Activated naive CD4-positive, alpha-beta T cell treated with anti-CD3 and anti-CD28 coated beads, Interleukin-2, amount 50 U/mL, for 72 hours (primary cell): ENCODE results near the gene HMGN4. TPM values are rescaled to one million over a fixed set of nuclear protein-coding genes. Genes with fewer than 3 reads are reported as not detected.
A peak's percentile ranks its signal among the peaks of the same experiment; 100 is the strongest.
"Not testable (repeated sequence)": the region's sequence is repeated elsewhere in the genome, so short reads cannot be mapped to it uniquely, and the experiment has no call there.

Experiments
- ATAC-seq, 2 donors: fragments of 150-1000 bp; cut with Tn5 transposase; 2 replicates each; pipeline ENCODE4 v1.10.0; 2021; ENCODE audit warnings: mild to moderate bottlenecking in 2 of 2, moderate library complexity in 2 of 2
- DNase-seq, 2 donors: peaks; one replicate each; pipeline ENCODE4 v3.0.0; 2021 to 2022; ENCODE audit warnings: low spot score in 2 of 2
- H3K27ac Mint-ChIP-seq, 2 donors: one replicate each; pipeline ENCODE4 v1.8.0; 2022; ENCODE audit warnings: mild to moderate bottlenecking in 2 of 2, mixed read lengths in 2 of 2
- H3K36me3 Mint-ChIP-seq, 2 donors: one replicate each; pipeline ENCODE4 v1.8.0; 2022; ENCODE audit warnings: mixed read lengths in 2 of 2
- H3K9me3 Mint-ChIP-seq, 2 donors: one replicate each; pipeline ENCODE4 v1.8.0; 2022; ENCODE audit warnings: mixed read lengths in 2 of 2
- total RNA-seq, 2 donors: library from RNA; stranded (reverse); gene quantifications; one replicate each; pipeline ENCODE4 v1.2.3, GENCODE V29; 2022

HMGN4 gene
- total RNA-seq = 10 to 100 TPM; 87.0 to 98.0 TPM

DNA sequence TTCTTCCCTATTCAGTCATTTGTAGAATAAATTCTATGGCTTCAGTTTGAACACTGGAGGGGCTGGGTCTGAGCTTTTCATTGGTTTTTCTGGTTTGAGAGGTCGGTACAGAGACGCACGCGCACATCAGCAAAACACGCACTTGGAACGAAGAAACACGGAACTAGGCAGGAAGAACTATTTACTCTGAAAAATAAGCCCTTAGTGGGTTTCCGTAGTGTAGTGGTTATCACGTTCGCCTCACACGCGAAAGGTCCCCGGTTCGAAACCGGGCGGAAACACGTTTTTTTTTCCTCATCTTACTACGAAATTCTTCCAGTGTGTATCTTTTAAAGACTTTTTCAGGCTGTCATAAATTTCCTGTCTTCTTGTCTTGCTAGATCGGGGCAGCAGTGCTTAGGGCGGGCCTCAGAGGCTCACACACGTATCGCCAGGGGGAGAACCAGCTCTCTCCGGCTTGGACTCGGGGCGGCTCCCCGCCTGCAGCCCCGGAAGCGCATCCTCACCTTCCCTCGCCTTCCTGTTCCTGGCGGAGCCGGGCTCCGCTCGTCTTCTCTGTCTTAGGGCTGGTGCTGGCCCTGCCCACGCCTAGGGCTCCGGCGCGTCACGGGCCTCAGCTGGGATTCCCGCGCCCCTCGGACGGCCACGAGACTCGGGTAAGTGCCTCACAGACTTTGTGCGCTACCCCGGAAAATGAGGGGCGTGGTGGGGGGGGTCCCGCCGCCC, at the start of gene HMGN4:
HMGN4 (plus strand) TSS at position 521 of the 726 bp plus-strand sequence. CDS start 6,841 bp downstream, outside the sequence.
- ATAC-seq (peak; percentile 71 to 74), DNase-seq (peak; percentile 76 to 88)
- peak within 1 kb of the TSS; percentile 96 to 98 for H3K27ac Mint-ChIP-seq
- H3K9me3 Mint-ChIP-seq = no peaks in the 10 kb centered on the region
- peaks cover 31 to 35% of the 10 kb centered on the region in 2 donors for H3K36me3 Mint-ChIP-seq

DNA sequence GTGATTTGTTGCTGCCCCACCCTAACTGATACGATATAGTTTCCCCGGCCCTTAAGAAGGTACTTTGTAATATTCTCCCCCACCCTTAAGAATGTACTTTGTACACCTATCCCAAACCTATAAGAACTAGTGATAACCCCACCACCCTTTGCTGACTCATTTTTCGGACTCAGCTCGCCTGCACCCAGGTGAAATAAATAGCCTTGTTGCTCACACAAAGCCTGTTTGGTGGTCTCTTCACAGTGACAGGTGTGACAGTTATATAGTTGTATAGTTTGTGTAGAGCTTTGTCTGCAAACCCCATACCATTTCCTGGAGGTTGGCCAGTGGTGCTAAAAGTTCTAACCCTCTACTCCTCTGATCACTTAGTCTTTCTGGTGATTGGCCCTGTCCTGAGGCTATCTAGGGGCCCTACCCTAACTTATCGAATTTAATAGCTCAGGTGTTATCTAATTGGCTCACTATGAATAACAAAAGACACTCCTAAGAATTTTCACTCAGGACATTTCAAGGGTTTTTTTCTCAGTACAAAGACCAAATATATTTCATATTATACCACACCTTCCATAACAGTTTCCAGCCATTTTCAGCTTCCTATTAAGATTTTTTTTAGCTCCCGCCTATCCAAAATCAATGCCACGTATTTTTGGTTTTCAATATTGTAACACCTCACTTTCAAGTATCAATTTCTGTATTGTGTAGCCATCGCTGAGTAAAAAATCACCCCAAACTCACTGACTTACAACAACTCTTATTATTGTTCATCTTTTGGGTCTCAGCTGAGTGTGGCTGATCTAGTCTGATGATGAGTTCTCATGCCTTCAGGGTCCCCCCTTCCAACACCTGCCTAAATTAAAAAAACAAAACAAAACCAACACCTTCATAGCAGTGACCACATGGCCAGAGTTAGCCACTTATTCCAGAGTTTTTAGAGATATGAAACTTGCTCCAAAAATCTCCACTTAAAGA, 47.9 kb upstream of the HMGN4 start:
- Mint-ChIP-seq H3K27ac (peak overlapping the region in 1 of 2 donors; percentile 1), H3K9me3 (peaks cover 6 to 9% of the 10 kb centered on the region in 2 donors), H3K36me3 (peaks cover 9% of the 10 kb centered on the region in 2 donors)
- ATAC-seq (peak in 1 of 2 donors; percentile 68), DNase-seq (no peak)

DNA sequence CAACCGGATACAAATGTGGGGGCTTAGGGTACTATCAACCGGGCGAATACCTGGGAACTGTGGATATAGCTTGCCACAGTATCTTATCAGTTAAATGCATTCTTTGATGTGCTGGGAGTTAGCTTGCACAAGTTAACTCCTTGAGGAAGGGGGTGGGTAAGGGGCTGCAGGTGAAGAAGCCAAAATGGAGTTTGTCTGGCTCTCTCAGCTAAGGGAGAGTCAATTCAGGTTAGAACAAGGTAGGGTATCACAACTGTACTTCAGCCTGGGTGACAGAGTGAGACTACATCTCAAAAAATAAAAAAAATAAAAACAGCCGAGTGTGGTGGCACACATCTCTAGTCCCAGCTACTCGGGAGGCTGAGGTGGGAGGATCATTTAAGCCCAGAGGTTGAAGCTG, 46.6 kb upstream of the HMGN4 start:
- Mint-ChIP-seq H3K36me3 (peaks cover 9% of the 10 kb centered on the region in 2 donors), H3K9me3 (peaks cover 6 to 8% of the 10 kb centered on the region in 2 donors), H3K27ac (no peak overlapping the region)
- DNase-seq = no peak
- ATAC-seq = no peak

DNA sequence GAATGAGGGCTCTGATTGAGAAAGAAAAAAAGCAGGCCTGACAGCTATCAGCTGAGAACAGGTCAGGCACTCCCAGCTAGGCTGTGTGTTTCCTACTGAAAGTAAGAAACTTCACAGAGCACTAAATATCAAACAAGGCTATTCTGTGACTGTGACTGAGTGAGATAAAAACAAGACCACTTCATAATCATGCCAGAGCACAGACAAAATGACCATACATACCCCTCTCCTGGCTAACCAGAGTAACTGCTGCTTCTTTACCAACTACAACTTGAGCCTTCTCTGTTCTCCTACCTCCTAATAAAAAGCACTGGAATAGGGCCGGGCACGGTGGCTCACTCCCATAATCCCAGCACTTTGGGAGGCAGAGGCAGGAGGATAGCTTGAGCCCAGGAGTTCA, 44.9 kb upstream of the HMGN4 start:
- H3K27ac Mint-ChIP-seq = peak overlapping the region in 1 of 2 donors; percentile 63
- no peaks in the 10 kb centered on the region for H3K36me3 Mint-ChIP-seq
- no peaks in the 10 kb centered on the region for H3K9me3 Mint-ChIP-seq
- ATAC-seq (peak; percentile 37 to 61), DNase-seq (no peak)

DNA sequence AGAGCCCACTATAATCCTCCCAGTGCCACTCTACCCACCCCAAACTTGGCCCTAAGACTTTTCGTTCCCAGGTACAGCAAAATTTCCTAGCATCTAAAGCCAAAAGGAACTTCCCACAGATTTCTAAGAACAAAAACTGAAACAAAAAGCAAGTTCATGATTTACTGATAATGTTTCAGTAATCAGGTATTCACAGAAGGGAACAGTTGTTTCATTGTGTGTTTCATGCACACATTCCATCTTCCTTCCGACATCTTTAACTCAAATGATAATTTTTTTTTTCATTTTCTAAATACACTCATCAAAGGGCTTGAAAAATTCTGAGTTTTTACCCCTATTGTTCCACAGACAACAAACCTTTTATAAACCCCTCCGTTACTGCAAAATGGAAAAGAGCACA, 44.0 kb upstream of the HMGN4 start:
- no peaks in the 10 kb centered on the region for H3K36me3 Mint-ChIP-seq
- H3K9me3 Mint-ChIP-seq = no peaks in the 10 kb centered on the region
- H3K27ac Mint-ChIP-seq = peak overlapping the region; percentile 41 to 63
- DNase-seq (no peak), ATAC-seq (no peak)

GRCh38 chr6:26495281-26495680, 42.9 kb upstream of the HMGN4 start:
- H3K9me3 Mint-ChIP-seq = no peaks in the 10 kb centered on the region
- DNase-seq (no peak), ATAC-seq (no peak)
- no peaks in the 10 kb centered on the region for H3K36me3 Mint-ChIP-seq
- H3K27ac Mint-ChIP-seq = no peak overlapping the region

DNA sequence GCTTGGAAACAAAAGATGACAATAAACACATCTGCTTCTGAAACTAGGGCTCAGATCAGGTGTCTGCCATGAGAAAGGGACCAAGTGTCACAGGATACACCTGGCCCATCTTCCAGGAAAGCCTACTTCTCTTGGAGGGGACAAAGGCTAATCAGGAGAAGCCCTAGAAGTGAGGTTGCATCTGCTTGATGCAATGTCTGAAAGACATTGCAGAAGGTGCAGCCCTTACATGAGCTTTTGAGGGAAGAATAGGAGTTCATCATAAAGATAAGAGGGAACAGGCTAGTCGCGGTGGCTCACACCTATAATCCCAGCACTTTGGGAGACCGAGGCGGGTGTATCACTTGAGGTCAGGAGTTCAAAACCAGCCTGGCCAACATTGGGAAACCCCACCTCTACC, 40.6 kb upstream of the HMGN4 start:
- Mint-ChIP-seq H3K36me3 (peaks cover 4 to 8% of the 10 kb centered on the region in 2 donors), H3K27ac (no peak overlapping the region), H3K9me3 (no peaks in the 10 kb centered on the region)
- no peak for ATAC-seq
- no peak for DNase-seq

DNA sequence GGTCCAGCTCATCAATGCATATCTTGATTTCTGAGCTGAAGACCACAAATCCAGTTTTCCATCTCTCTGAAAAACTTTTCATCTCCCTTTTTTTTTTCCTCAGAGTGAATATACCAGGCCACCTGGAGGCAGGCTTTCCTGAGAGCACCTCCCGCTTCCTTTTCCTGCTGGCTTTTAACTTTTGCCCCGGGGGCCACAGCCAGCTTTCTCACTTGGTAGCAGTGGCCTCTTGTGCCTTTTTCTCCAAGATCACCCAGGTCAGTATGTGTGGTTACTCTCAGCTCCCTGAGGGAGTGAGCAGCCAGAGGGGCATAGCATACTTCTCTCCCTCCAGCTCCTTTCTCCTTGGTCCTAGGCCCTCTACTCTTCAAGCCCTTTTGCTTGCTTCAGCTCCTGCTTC, 38.1 kb upstream of the HMGN4 start, which contains the start of gene BTN1A1:
BTN1A1 (plus strand) TSS at position 202 of the 400 bp plus-strand sequence. CDS start 984 bp downstream, outside the sequence.
- Mint-ChIP-seq H3K36me3 (peaks cover 4 to 8% of the 10 kb centered on the region in 2 donors), H3K27ac (no peak within 1 kb of the TSS)
- ATAC-seq = no peak

DNA sequence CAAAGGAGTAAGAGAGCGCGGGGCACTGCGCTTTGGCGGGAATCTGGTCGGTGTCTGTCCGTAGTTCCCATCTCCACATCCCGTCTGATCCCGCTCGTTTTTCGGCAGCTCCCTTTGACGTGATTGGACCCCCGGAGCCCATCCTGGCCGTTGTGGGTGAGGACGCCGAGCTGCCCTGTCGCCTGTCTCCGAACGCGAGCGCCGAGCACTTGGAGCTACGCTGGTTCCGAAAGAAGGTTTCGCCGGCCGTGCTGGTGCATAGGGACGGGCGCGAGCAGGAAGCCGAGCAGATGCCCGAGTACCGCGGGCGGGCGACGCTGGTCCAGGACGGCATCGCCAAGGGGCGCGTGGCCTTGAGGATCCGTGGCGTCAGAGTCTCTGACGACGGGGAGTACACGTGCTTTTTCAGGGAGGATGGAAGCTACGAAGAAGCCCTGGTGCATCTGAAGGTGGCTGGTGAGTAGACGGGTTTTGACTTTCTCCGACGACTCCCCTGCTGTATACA, 36.6 kb upstream of the HMGN4 start:
- ATAC-seq (peak; percentile 68 to 82), DNase-seq (peak in 1 of 2 donors; percentile 37)
- Mint-ChIP-seq H3K36me3 (peaks cover 4 to 8% of the 10 kb centered on the region in 2 donors), H3K27ac (no peak overlapping the region), H3K9me3 (no peaks in the 10 kb centered on the region)

More for the DNA sequence above, 38.1 kb upstream of the HMGN4 start, which contains the start of gene BTN1A1:
- H3K9me3 Mint-ChIP-seq = no peaks in the 10 kb centered on the region
- no peak for DNase-seq

GRCh38 chr6:26502165-26502564, 36.0 kb upstream of the HMGN4 start:
- no peak for DNase-seq
- Mint-ChIP-seq H3K36me3 (peaks cover 4 to 8% of the 10 kb centered on the region in 2 donors), H3K27ac (no peak overlapping the region), H3K9me3 (no peaks in the 10 kb centered on the region)
- no peak for ATAC-seq

- Mint-ChIP-seq H3K36me3 (peaks cover 4 to 8% of the 10 kb centered on the region in 2 donors), H3K9me3 (no peaks in the 10 kb centered on the region), H3K27ac (no peak overlapping the region)
- ATAC-seq = no peak
- DNase-seq = no peak
Measured at GRCh38 chr6:26502626-26503025, 35.5 kb upstream of the HMGN4 start.

DNA sequence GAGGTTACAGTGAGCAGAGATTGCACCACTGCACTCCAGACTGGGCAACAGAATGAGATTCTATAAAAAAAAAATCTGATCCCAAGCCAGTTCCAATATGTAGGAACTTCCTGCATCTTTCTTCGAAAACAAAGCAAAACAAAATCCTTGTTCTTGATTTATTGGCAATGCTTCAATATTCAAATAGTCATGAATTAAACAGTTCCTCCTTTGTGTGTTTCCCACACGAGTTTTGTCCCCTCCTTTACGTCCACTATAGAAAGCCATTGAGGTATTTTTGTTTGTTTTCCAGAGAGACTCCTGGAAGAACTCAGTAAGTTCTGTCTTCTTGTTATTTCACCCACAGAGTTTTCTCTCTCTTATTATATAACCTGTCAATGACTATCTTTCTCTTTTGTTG, 30.5 kb upstream of the HMGN4 start:
- H3K9me3 Mint-ChIP-seq = no peaks in the 10 kb centered on the region
- ATAC-seq = no peak
- H3K36me3 Mint-ChIP-seq = no peaks in the 10 kb centered on the region
- no peak overlapping the region for H3K27ac Mint-ChIP-seq
- DNase-seq = no peak

DNA sequence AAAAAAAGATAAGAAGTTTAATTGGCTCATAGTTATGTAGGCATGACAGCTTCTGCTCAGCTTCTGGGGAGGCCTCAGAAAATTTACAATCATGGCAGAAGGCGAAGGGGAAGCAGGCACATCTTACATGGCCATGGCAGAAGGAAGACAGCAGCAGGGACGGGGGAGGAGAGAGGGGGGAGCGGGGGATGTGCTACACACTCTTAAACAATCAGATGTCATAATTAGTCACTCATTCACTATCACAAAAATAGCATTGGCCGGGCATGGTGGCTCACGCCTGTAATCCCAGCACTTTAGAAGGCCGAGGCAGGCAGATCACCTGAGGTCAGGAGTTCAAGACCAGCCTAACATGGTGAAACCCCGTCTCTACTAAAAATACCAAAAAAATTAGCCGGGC, 27.1 kb upstream of the HMGN4 start:
- H3K27ac Mint-ChIP-seq, H3K9me3 Mint-ChIP-seq, H3K36me3 Mint-ChIP-seq, DNase-seq, ATAC-seq: not testable (repeated sequence)

DNA sequence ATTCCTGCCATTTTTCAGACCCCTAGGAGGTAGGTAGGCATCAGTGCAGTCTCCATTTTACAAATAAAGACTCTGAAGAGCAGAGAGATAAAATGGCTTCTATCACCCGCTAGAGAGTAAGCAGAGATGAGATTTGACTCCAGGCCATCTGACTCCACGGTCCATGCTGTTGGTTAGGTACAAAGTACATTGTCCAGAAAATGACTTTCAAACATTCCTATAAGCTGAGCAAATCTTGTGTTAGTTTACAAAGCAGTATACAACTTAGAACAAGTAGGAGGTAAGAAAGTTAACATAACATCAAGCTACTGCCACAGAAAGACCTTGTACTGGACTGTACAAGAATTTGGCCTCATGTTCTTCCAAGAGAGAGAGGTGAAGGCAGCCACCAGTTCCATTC, 23.2 kb upstream of the HMGN4 start:
- ATAC-seq = no peak
- no peak for DNase-seq
- no peaks in the 10 kb centered on the region for H3K9me3 Mint-ChIP-seq
- H3K36me3 Mint-ChIP-seq = no peaks in the 10 kb centered on the region
- H3K27ac Mint-ChIP-seq = no peak overlapping the region

DNA sequence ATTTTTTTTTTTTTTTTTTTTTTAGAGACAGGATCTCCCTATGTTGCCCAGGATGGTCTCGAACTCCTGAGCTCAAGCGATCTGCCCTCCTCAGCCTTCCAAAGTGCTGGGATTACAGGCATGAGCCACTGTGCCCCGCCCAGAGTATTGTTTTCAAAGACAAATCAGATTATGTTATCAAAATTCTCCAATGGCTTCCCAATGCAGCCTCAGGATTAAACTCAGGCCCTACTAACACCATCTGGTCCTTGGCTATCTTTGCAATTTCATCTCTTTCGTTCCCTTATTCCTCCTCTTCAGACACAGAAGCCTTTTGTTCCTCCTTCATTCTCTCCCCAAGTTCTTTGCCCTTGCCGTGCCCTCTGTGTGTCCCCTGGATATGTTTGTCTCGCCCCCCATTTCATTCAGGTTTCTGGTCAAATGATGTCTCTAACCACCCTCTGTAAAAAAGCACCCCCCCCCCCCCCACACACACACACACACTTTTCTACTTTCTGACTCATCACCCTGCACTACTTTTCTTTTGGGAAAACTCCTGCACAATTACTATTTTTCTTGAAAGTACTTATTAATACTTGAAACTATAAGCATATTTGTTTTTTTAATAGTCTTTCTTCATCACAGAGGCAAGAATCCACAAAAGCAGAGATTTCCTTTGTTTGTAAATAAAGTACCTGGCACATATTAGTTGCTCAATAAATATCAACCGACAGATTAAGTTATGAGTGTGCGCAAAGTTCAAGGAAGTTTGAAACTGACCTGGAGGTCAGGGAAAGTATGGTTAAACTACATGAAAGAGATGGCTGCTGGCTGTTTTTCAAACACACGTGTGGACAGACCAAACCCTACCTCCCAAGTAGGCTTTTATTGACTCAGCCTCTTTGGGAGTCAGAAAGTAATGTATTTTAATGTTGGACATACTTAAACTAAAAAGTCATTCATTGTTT, 21.4 kb upstream of the HMGN4 start:
- no peaks in the 10 kb centered on the region for H3K9me3 Mint-ChIP-seq
- no peak for ATAC-seq
- no peak overlapping the region for H3K27ac Mint-ChIP-seq
- no peak for DNase-seq
- no peaks in the 10 kb centered on the region for H3K36me3 Mint-ChIP-seq

DNA sequence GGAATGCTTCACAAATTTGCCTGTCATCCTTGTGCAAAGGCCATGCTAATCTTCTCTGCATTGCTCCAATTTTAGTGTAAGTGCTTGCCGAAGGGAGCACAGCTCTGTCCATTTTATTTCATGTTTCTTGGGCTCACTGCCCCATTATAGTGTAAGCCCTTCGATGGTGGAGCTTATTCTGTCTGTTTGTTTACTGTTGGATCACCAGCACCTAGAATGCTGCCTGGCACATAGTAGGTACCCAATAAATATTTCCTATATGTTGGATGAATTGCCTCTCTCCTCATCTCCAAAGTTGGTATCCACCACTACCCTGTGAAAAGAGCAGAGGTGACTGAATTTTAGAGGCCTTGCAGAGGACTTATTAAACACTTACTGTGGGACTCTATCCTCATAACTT, 18.8 kb upstream of the HMGN4 start:
- Mint-ChIP-seq H3K36me3 (peaks cover 0 to 8% of the 10 kb centered on the region in 2 donors), H3K27ac (no peak overlapping the region), H3K9me3 (no peaks in the 10 kb centered on the region)
- ATAC-seq = no peak
- DNase-seq = no peak
